Tibial nerve (tissue), 4 donors: ENCODE data around the gene DEK.

Experiments
- CTCF ChIP-seq, 5 experiments: fragments of 200-600 bp in 3 of 5; fragments of 450-650 bp in 2 of 5; sonication (generic) in 3 of 5; IDR thresholded peaks; one replicate each; pipeline ENCODE4 v1.5.1; 2016 to 2019; ENCODE audit warnings: antibody characterized with exemption in 5 of 5, mild to moderate bottlenecking in 3 of 5, moderate library complexity in 2 of 5
- EP300 ChIP-seq, 2 donors: sonication (generic); formaldehyde crosslinking; IDR thresholded peaks; one replicate each; pipeline ENCODE4 v1.6.1; 2017; ENCODE audit warnings: antibody characterized with exemption in 2 of 2, mild to moderate bottlenecking in 1 of 2
- POLR2A ChIP-seq, 2 donors: fragments of 450-650 bp; IDR thresholded peaks; one replicate each; pipeline ENCODE4 v1.6.1; 2017; ENCODE audit warnings: antibody characterized with exemption in 2 of 2, mild to moderate bottlenecking in 2 of 2, moderate library complexity in 2 of 2

GRCh38 chr6:18221288-18221615 lies 43.1 kb downstream of the DEK start:
- TF ChIP-seq CTCF (IDR thresholded peaks at IDR 0.05): no peak
- TF ChIP-seq EP300 (IDR thresholded peaks at IDR 0.05): no peak
- no peak for TF ChIP-seq POLR2A (IDR thresholded peaks at IDR 0.05)
